Spleen (tissue), 11 donors: ENCODE data around the gene DHX35. TPM values are rescaled to one million over a fixed set of nuclear protein-coding genes. Genes with fewer than 3 reads are reported as not detected.

Source experiments
- DNase-seq: peaks from one replicate; pipeline ENCODE4 v3.0.0-alpha.2; 2020
- H3K27ac ChIP-seq, 8 donors: fragments of 200-600 bp; sonication (generic) in 7 of 8; 1 replicate in 4 of 8; 2 replicates in 4 of 8; pipeline versions ENCODE4 v1.5.0 to v1.8.0; 2016 to 2021; ENCODE audit warnings: inconsistent platforms in 4 of 8, mild to moderate bottlenecking in 4 of 8, moderate library complexity in 1 of 8
- H3K27me3 ChIP-seq, 7 donors: fragments of 200-600 bp; sonication (generic) in 6 of 7; replicated peaks in 1 of 7; 1 replicate in 4 of 7; 2 replicates in 3 of 7; pipeline versions ENCODE4 v1.5.0 to v1.8.0; 2016 to 2021; ENCODE audit warnings: inconsistent platforms in 3 of 7, mild to moderate bottlenecking in 1 of 7
- H3K36me3 ChIP-seq, 6 donors: fragments of 200-600 bp; sonication (generic) in 5 of 6; 1 replicate in 4 of 6; 2 replicates in 2 of 6; pipeline versions ENCODE4 v1.5.0 to v1.8.0; 2016 to 2021; ENCODE audit warnings: inconsistent platforms in 2 of 6
- H3K4me1 ChIP-seq, 6 donors: fragments of 200-600 bp; sonication (generic) in 5 of 6; 1 replicate in 3 of 6; 2 replicates in 3 of 6; pipeline versions ENCODE4 v1.5.0 to v1.8.0; 2016 to 2021; ENCODE audit warnings: inconsistent platforms in 3 of 6
- H3K4me3 ChIP-seq, 8 donors: fragments of 200-600 bp; sonication (generic) in 7 of 8; 1 replicate in 4 of 8; 2 replicates in 4 of 8; pipeline versions ENCODE4 v1.5.0 to v1.8.0; 2016 to 2021; ENCODE audit warnings: inconsistent platforms in 4 of 8, mild to moderate bottlenecking in 4 of 8, moderate library complexity in 2 of 8
- H3K9me3 ChIP-seq, 8 donors: fragments of 200-600 bp; sonication (generic) in 7 of 8; 1 replicate in 4 of 8; 2 replicates in 4 of 8; pipeline versions ENCODE4 v1.5.0 to v1.8.0; 2016 to 2021; ENCODE audit warnings: inconsistent platforms in 4 of 8
- POLR2A ChIP-seq, 3 donors: fragments of 450-650 bp; IDR thresholded peaks; one replicate each; pipeline ENCODE4 v1.5.1; 2017; ENCODE audit warnings: antibody characterized with exemption in 3 of 3, mild to moderate bottlenecking in 1 of 3
- POLR2AphosphoS5 ChIP-seq, 3 donors: sonication (generic); formaldehyde crosslinking; IDR thresholded peaks; one replicate each; pipeline ENCODE4 v1.5.1; 2017; ENCODE audit warnings: antibody characterized with exemption in 3 of 3
- WGBS, 5 donors: extraction: QIAGEN DNeasy Blood & Tissue Kit in 3 of 5; methylation state at CpG; one replicate each; pipeline versions ENCODE4 v1.1.5 to v1.1.7; 2013 to 2018; 5-methylcytosine and 5-hydroxymethylcytosine counted together
- intact Hi-C: fragments of 100-400 bp; cut with DNase I; formaldehyde crosslinking; loops from one replicate; pipeline ENCODE4 v1.15.0; 2023; ENCODE audit warnings: low total_unique reads
- polyA plus RNA-seq, 3 donors: library from polyadenylated mRNA; stranded (reverse); fragments of 200-250 nt; gene quantifications; one replicate each; pipeline ENCODE4 v1.2.1, GENCODE V29; 2013
- total RNA-seq, 7 donors: library from RNA; depleted of rRNA in 3 of 7; stranded (reverse); fragments of >200 nt in 3 of 7; fragmentation: NEBNext Ultra II Directional in 4 of 7; extraction: Animal tissue kit (Norgen Biotek cat#: 25700) in 4 of 7; gene quantifications; one replicate each; pipeline versions ENCODE4 v1.1.0 to v1.2.1, GENCODE V29; 2016 to 2021
- TF ChIP-seq, protein P1 (sequence below), 11 experiments: fragments of 200-600 bp in 7 of 11; fragments of 450-650 bp in 4 of 11; sonication (generic) in 4 of 11; IDR thresholded peaks in 8 of 11; conservative IDR thresholded peaks in 3 of 11; 1 replicate in 7 of 11; 2 replicates in 4 of 11; pipeline versions ENCODE4 v1.4.0 to v1.8.0; 2016 to 2021; ENCODE audit warnings: antibody characterized with exemption in 11 of 11, inconsistent platforms in 4 of 11, mild to moderate bottlenecking in 1 of 11
- donor health status: healthy with polysubstance abuse.
- donor health status: DM: no; HTN: no; CAD: no; lungs with moderate emphysema.
- donor health status: DM: no; HTN: no; CAD: no.
- donor health status: Bipolar disorder and iron deficiency.
- donor health status: healthy.
- donor health status: DM: no; HTN: no; CAD: no.
- donor health status: DM: yes; HTN: yes; CAD: no.

DHX35 gene
- total and polyA plus RNA-seq, 10 donors: 4.7 to 16.4 (median 11.3) TPM

DNA sequence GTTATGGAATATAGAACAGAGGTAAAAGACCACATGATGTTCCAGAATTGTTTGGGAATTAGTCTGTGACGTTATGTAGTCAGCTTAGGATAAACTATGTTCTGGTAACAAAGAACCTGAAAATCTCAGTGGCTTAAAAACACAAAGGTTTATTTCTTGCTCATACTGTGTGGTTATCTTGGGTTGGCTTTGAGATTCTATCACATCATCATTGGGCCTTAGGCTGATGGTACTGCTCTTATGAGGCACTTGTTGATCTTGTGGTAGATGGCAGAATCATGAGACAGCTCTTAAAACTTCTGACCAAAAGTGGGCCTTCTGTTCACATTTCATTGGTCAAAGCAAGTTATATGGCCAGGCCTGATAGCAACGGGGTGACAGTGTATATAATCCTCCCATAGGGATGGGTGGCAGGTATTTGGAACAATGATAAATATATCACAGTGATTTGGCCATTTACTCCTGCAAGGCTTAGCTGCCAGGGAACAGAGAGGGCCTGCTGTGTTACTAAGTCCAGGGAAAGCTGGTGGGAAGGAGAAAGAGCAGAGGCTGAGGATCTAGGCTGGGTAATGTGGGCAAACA, 13.5 kb downstream of the DHX35 start:
- peaks cover 0 to 72% (median 12%) of the 10 kb centered on the region in 6 donors for H3K36me3 ChIP-seq
- WGBS, 5 donors: 87 to 99% (median 90%) methylated on average over 2 of the region's 2 CpGs
- intact Hi-C loops: no loop called here

DNA sequence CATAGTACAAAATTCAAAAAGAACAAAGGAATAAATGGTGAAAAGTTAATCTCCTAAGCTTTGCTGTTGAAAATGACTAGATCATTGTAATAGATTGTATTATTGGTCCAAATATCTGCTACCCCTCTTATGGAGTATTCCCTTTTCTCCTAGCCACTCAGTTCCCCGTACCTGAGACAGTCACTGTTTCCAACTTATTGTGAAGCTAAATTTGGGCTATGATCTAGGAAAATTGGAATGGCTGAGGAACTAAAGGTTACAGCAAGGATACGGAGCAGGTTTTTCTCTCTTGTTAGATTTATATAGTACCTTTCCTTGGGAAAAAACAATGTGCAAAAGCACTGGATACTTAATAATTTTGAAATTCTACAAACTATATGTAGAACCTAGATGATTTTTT, 17.3 kb downstream of the DHX35 start:
- no peak for TF ChIP-seq POLR2AphosphoS5 (IDR thresholded peaks at IDR 0.05)
- TF ChIP-seq, protein P1, sequence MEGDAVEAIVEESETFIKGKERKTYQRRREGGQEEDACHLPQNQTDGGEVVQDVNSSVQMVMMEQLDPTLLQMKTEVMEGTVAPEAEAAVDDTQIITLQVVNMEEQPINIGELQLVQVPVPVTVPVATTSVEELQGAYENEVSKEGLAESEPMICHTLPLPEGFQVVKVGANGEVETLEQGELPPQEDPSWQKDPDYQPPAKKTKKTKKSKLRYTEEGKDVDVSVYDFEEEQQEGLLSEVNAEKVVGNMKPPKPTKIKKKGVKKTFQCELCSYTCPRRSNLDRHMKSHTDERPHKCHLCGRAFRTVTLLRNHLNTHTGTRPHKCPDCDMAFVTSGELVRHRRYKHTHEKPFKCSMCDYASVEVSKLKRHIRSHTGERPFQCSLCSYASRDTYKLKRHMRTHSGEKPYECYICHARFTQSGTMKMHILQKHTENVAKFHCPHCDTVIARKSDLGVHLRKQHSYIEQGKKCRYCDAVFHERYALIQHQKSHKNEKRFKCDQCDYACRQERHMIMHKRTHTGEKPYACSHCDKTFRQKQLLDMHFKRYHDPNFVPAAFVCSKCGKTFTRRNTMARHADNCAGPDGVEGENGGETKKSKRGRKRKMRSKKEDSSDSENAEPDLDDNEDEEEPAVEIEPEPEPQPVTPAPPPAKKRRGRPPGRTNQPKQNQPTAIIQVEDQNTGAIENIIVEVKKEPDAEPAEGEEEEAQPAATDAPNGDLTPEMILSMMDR (IDR thresholded peaks at IDR 0.05 in 8 of 11, conservative IDR thresholded peaks at IDR 0.05 in 3 of 11): no peak
- WGBS, 5 donors: 90 to 99% (median 96%) methylated on average over 2 of the region's 2 CpGs
- no peak overlapping the region for H3K27ac ChIP-seq
- H3K9me3 ChIP-seq: no peaks in the 10 kb centered on the region
- peaks cover 0 to 52% (median 4%) of the 10 kb centered on the region in 6 donors for H3K36me3 ChIP-seq
- H3K27me3 ChIP-seq: no peaks in the 10 kb centered on the region
- intact Hi-C loops: no loop called here
- H3K4me3 ChIP-seq: no peak overlapping the region
- peaks cover 0 to 9% (median 0%) of the 10 kb centered on the region in 6 donors for H3K4me1 ChIP-seq
- no peak for DNase-seq

More for the DNA sequence above, 13.5 kb downstream of the DHX35 start:
- no peaks in the 10 kb centered on the region for H3K27me3 ChIP-seq
- DNase-seq: no peak
- no peak overlapping the region for H3K27ac ChIP-seq
- no peaks in the 10 kb centered on the region for H3K4me1 ChIP-seq
- TF ChIP-seq, protein P1 (IDR thresholded peaks at IDR 0.05 in 8 of 11, conservative IDR thresholded peaks at IDR 0.05 in 3 of 11): no peak
- TF ChIP-seq POLR2AphosphoS5 (IDR thresholded peaks at IDR 0.05) (no peak), POLR2A (IDR thresholded peaks at IDR 0.05) (no peak)
- H3K9me3 ChIP-seq: no peaks in the 10 kb centered on the region
- no peak overlapping the region for H3K4me3 ChIP-seq

DNA sequence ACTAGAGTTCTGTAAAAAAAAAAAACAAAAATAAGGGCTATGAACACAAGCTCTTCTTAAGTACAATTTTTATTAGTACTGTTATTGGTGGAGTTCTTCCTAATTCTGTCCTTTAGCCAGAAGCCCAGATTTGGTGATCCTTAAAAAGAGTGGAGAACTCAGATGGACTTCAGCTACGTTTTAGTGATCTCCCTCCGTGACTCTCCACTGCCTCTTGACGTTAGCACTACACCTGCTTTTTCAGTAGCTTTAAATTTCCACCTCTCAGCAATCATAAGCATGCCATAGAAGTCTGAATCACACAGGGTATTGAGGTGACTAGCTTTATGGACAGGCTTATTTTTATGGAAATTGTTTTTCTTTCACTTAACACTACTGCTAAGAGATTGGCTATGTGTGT, 17.7 kb downstream of the DHX35 start:
- Histone ChIP-seq H3K27me3 (no peaks in the 10 kb centered on the region), H3K9me3 (no peaks in the 10 kb centered on the region), H3K36me3 (peaks cover 0 to 51% (median 6%) of the 10 kb centered on the region in 6 donors), H3K27ac (no peak overlapping the region), H3K4me3 (no peak overlapping the region), H3K4me1 (peaks cover 0 to 13% (median 2%) of the 10 kb centered on the region in 6 donors)
- TF ChIP-seq POLR2AphosphoS5 (IDR thresholded peaks at IDR 0.05) (no peak), POLR2A (IDR thresholded peaks at IDR 0.05) (no peak)
- TF ChIP-seq, protein P1 (IDR thresholded peaks at IDR 0.05 in 8 of 11, conservative IDR thresholded peaks at IDR 0.05 in 3 of 11): no peak
- no peak for DNase-seq
- intact Hi-C loops: no loop called here
- WGBS, 5 donors: 80 to 100% (median 94%) methylated on average over 3 of the region's 3 CpGs

DNA sequence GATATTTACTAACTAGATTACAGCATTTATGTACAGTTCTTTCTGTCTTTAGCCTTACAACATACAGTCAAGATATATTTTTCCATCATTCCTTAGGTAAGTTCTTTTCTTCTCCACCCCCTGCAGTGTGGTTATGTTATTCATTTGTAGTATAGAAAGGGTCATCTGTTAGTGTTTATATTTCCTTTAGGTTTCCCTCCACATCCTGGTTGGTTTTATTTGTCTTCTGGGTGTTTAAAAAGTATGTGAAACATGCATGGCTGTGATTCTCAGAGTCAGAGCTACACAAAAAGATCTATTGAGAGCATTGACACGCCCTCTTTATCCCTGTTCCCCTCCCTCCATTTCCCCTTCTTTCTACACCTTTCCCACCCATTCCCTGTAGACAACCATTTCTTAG, 20.1 kb downstream of the DHX35 start:
- intact Hi-C loops: no loop called here
- Histone ChIP-seq H3K9me3 (no peaks in the 10 kb centered on the region), H3K27ac (no peak overlapping the region), H3K27me3 (no peaks in the 10 kb centered on the region), H3K4me3 (no peak overlapping the region), H3K36me3 (peaks cover 0 to 41% (median 6%) of the 10 kb centered on the region in 6 donors), H3K4me1 (peaks cover 0 to 37% (median 15%) of the 10 kb centered on the region in 6 donors)
- WGBS, 5 donors: 94 to 100% (median 97%) methylated on average over 1 of the region's 1 CpG
- DNase-seq: no peak
- TF ChIP-seq POLR2AphosphoS5 (IDR thresholded peaks at IDR 0.05) (no peak), POLR2A (IDR thresholded peaks at IDR 0.05) (no peak)
- TF ChIP-seq, protein P1 (IDR thresholded peaks at IDR 0.05 in 8 of 11, conservative IDR thresholded peaks at IDR 0.05 in 3 of 11): no peak
